GM19035 (cell line): ENCODE measurements around the gene GOLM1.

Source experiments
- ATAC-seq: cut with Tn5 transposase; IDR thresholded peaks from one replicate; pipeline ENCODE4 v1.9.1; 2021; ENCODE audit not compliant: unreplicated experiment

Gene GOLM1

DNA sequence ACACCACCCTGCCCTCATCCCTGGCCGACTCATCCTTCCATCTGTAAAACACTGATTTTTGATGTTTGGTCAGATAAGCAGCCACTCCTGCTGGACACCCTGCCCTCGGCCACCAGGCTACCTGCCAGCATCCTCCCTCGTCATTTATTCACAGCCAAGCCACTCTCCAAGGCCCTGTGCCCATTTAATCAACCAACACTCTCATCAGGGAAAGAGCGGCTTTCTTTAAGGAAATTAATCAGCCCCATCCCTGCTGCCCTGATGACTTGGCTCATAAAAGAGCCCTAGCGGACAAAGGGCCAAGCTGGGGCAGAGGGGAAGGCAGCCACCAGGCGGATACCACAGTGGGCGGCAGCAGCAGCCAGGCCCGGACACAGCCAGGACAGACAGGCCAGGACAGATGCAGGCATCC is 52.4 kb downstream of the GOLM1 start:
- ATAC-seq, result no peak

GRCh38 chr9:86046071-86046636 is 53.2 kb downstream of the GOLM1 start:
- ATAC-seq, result no peak

- ATAC-seq, result no peak
These were observed 53.7 kb downstream of the GOLM1 start for GRCh38 chr9:86045654-86046053.

DNA sequence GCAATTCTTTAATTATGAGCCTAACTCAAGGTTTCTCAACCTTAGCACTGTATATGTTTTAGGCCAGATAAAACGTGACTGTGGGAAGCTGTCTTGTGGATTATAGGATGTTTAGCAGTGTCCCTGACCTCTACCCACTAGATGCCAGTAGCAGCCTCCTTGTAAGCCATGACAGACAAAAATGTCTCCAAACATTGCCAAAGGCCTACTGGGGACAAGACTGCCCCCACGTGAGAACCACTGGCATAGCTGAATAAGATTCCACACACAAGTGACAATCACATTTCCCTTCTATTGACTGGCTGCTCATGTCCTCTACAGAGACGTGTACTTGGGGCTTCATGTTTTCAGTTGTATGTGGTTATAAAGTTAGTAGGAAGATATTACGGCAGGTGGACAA is 55.4 kb downstream of the GOLM1 start:
- ATAC-seq, result no peak

DNA sequence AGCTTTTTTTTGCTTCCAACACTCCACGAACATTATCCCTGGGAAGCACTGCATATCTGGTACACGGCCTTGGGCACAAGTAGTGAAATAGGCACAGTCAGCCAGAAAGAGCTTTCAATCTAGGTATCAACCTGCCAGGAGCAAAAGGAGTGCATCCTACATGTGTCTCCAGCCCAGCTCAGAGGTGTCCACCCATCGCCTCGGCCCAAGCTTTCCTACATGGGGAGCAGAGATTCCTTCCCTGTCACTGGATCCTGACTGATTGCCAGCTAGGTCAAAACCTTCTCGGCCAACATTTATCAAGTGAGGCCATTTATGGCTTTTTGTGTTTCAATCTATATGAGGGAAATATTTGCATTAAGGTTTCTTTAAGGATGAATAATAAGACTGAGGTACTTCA is 55.8 kb downstream of the GOLM1 start:
- no peak for ATAC-seq

GRCh38 chr9:86042199-86042978 is 57.0 kb downstream of the GOLM1 start:
- ATAC-seq, result no peak

DNA sequence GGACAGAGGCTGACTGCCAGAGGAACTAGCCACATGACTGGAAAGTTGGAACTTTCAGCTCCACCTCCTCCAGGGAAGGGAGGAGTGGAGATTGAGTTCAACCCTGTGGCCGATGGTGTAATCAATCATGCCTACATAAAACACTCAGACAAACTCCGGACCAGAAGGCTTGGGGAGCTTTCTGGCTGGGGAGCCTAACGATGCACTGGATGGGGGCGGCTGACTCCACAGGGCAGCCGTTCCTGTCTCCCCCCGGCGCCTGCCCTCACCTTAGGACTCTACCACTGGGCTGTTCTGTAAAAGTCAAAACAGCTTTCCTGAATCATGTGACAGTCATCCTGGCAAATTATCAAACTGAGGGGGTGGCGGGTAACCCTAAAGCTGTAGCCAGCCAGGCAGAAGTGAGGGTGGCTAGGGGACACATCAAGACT is 58.0 kb downstream of the GOLM1 start:
- ATAC-seq, result no peak

GRCh38 chr9:86040861-86041155 is 58.5 kb downstream of the GOLM1 start:
- ATAC-seq, result no peak

DNA sequence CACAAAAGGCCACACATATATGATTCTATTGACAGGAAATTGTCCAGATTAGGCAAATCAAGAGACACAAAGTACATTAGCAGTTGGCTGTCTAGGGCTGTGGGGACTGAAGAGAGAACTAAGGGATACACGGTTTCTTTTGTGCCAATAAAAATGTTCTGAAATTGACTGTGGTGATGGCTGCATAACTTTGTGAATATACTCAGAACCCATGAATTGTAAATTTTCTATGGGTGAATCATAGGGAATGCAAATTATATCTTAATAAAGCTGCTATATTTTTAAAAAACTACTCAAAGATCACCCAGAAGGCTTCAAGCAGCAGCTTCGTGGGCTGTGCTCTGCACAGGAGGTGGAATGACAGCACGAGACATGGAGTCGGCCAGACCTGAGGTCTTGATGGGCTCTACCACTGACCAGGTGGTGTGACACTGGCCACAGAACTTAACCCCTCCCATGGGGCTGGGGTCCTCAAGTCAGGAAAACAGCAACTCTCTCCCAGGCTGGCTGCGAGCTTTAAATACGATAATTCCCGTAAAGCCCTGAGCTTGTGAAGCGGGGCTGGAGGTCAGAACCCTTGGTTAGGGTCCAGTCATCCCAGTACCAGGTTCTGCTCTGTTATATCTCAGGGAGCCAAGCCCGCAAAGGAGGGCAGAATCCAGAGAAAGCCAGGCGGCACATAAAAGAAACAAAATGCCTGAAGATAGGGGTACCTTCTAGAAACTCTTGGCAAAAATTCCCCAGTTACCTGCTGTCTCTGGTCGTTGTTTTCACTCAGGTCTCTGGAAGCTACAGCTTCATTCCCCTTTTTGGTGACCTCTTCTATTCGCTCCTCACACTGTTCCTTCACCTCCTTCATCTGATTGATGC is 59.1 kb downstream of the GOLM1 start:
- no peak for ATAC-seq

- ATAC-seq, result no peak
These were observed 62.8 kb downstream of the GOLM1 start for GRCh38 chr9:86036555-86036954.

- no peak for ATAC-seq
These were observed 63.4 kb downstream of the GOLM1 start for GRCh38 chr9:86035827-86036440.

DNA sequence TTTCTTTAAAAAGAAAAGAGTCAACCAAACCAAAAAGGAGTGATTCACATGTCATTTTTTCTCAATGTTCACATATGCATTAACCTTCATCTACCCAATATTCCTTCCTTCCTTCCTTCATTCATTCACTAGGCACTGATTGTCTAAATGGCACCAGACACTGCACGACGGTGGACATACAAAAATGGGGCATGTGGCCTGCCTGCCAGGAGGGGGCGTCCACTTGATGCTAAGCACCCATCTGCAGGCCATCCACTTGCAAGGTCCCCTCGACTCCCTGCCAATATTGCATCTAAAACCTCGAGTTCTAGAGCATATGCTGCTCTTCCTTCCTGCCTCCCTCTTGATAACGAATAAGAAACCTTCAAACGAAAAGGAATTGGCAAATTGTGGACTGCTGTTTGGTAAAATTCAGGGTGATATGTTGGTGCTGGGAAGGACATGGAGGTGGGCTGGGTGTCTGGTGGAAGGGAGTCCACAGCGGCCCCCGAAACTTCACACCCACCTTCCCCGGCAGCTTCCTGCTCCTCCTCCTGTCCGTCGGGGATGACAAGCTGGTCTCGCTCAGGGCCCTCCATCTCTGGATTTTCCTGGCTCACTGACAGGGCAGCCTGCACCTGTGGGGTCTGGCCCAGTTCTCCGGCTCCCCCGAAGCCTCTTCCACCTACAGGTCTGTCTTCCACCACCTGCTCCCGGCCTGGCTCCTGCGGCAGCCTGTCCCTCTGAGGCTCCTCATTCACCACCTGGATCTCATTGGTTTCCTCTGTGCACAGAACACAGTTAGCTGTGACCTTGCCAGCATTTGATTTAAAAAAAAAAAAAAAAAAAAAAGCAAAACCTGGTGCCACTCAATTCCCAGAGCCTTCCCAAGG is 64.3 kb downstream of the GOLM1 start:
- ATAC-seq, result no peak

GRCh38 chr9:86027767-86028166 is 71.6 kb downstream of the GOLM1 start:
- ATAC-seq, result no peak

GRCh38 chr9:86022687-86023266 is 76.6 kb downstream of the GOLM1 start:
- no peak for ATAC-seq

DNA sequence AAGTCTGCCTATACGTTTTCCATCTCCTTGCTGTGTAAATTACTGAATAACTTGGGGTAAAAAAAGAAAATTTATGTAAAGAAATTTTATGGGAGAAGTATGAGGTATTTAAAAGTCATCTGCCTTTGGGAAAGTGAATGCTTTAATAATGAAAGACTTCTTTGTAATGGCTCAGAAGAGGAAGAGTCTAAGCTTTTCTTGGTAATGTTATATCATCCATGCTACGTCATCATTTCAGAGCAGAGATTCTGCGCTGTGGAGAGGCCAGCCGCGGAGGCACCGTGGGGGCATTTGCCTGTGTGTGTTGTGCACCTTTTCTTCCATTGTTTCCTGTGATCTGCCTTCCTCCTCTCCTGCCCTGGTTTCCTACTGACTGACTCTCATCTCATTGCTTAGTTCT is 78.2 kb downstream of the GOLM1 start:
- no peak for ATAC-seq

GRCh38 chr9:86020731-86021130 is 78.6 kb downstream of the GOLM1 start:
- no peak for ATAC-seq

- no peak for ATAC-seq
These were observed 90.2 kb downstream of the GOLM1 start for GRCh38 chr9:86009133-86009532.

- ATAC-seq, result no peak
These were observed 94.0 kb downstream of the GOLM1 start for GRCh38 chr9:86005253-86005775.

- ATAC-seq, result no peak
These were observed 103.8 kb downstream of the GOLM1 start for GRCh38 chr9:85995599-85995998.

DNA sequence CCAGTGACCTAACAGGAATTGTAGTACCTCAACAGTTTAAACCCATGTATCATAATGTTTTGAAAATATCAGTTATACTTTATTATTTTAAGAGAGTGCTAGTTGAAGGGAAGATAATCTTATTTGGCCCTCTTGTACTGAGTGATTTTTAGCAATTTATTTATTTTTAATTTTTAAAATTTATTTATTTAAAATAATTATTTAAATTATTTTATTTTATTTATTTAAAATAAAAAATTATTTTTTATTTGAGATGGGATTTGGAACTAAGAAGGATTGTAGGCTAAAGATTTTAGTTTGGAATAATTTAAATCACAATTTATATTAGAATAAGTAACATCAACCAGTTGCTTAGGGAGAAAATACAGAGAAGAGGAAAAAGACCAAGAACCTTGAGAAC is 104.3 kb downstream of the GOLM1 start:
- no peak for ATAC-seq
